NB4 (cell line): Measurements from ENCODE around the gene PLCB4.

Experiments used
- DNase-seq: peaks from one replicate; pipeline ENCODE4 v3.0.0; 2010; ENCODE audit warnings: low read depth
- H3K4me3 ChIP-seq: one replicate; pipeline ENCODE4 v1.5.1; 2011; ENCODE audit warnings: mild to moderate bottlenecking, low read depth, low read length, moderate library complexity
- CTCF ChIP-seq: IDR thresholded peaks from one replicate; pipeline ENCODE4 v1.5.1; 2012; ENCODE audit warnings: low read depth, low read length
- MYC ChIP-seq: IDR thresholded peaks from 2 replicates; pipeline ENCODE4 v1.6.1; 2011; ENCODE audit warnings: low read depth, low read length
- POLR2A ChIP-seq: IDR thresholded peaks from 2 replicates; pipeline ENCODE4 v1.6.1; 2011; ENCODE audit warnings: mild to moderate bottlenecking; ENCODE audit not compliant: insufficient read length; ENCODE audit errors: extremely low read depth
- TF ChIP-seq, protein P1 (sequence below): IDR thresholded peaks from 2 replicates; pipeline ENCODE4 v1.6.1; 2011; ENCODE audit warnings: low read depth, low read length

The PLCB4 gene

GRCh38 chr20:9068841-9069663, at the start of gene PLCB4:
Gene PLCB4 (plus strand): TSS chr20:9069087. CDS start chr20:9307815, 238,728 bp downstream.
- DNase-seq = no peak
- no peak within 1 kb of the TSS for H3K4me3 ChIP-seq
- TF ChIP-seq, protein P1, sequence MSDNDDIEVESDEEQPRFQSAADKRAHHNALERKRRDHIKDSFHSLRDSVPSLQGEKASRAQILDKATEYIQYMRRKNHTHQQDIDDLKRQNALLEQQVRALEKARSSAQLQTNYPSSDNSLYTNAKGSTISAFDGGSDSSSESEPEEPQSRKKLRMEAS = no peak
- TF ChIP-seq POLR2A (no peak), CTCF (no peak), MYC (no peak)

DNA sequence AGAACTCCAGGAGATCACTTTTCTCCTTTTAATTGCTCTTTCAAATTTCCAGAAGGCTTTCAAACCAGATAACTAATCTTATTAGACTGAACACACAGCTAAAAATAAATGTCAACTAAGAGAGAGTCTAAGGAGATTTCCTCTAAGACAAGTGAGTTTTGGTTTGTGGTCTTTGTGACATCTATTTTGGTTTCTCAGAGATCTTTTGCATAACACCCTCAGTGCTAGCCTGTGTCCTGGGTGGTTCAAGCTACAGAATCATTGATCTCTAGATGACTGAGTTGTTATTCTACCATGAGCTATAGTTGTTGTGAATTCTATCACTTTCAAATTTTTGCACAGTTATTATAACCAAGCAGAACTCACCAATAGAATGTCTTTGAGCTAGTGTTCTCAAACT, 49.1 kb upstream of the PLCB4 start:
- H3K4me3 ChIP-seq = no peak overlapping the region
- no peak for DNase-seq
- TF ChIP-seq CTCF (no peak), MYC (no peak), POLR2A (no peak)
- TF ChIP-seq, protein P1 = no peak

- no peak overlapping the region for H3K4me3 ChIP-seq
- TF ChIP-seq, protein P1 = no peak
- no peak for TF ChIP-seq POLR2A
- no peak for TF ChIP-seq MYC
- no peak for DNase-seq
Observed at GRCh38 chr20:9021216-9021615, 47.7 kb upstream of the PLCB4 start.

DNA sequence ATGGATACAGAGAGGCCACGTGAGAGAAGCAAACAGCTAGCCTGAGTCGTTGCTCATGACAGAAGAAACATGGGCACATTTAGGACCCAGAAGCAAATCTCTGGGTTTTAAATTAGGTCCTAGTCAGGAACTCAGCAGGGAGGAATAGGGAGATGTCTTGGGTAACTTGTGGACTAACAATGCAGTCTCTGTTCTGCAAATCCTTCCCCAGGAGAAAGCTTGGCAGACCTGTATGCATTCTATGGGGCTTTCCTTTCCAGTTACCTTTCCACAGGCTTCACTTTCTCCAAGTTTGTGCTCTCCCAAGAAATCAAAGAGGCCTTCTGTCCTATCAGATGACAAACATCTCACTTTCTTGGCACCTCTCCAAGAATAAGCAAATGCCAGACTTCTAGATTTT, 47.2 kb upstream of the PLCB4 start:
- TF ChIP-seq POLR2A (no peak), MYC (no peak), CTCF (no peak)
- TF ChIP-seq, protein P1 = no peak
- DNase-seq = no peak
- no peak overlapping the region for H3K4me3 ChIP-seq

DNA sequence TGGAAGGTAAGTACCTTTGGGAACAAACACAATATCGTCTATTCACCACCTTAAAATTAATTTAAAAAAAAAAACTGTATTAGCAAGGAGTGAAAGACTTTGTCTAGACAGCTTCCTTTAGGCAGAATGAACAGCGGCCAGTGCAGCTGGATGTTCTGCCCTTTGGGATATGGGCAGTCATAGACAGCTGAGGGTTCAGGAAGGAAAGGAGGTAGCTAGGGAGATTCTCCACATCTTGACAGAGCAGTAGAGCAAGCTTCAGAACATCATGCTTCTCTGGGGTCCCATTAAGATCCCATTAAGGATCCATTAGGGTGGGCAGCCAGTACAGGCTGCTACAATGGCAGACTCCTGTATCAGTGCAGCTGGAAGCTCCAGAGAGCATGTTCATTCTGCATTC, 46.5 kb upstream of the PLCB4 start:
- DNase-seq = no peak
- H3K4me3 ChIP-seq = no peak overlapping the region

More for the DNA sequence above, 46.5 kb upstream of the PLCB4 start:
- TF ChIP-seq CTCF (no peak), POLR2A (no peak), MYC (no peak)
- TF ChIP-seq, protein P1 = no peak
